MM.1S (cell line): ENCODE results near the gene DOCK4.

Experiments
- CTCF ChIP-seq: fragments of 300-600 bp; sonication (generic); IDR thresholded peaks from 2 replicates; pipeline ENCODE4 v1.5.1; 2016; ENCODE audit warnings: antibody characterized with exemption, low read length, mixed read lengths
- EZH2 ChIP-seq: fragments of 300-600 bp; sonication (generic); optimal IDR thresholded peaks from 2 replicates; pipeline ENCODE3; 2017; ENCODE audit warnings: low read depth, mild to moderate bottlenecking, antibody characterized with exemption, low read length, mixed read lengths
- EZH2phosphoT487 ChIP-seq: fragments of 300-600 bp; sonication (generic); IDR thresholded peaks from 2 replicates; pipeline ENCODE4 v1.6.1; 2018; ENCODE audit warnings: antibody characterized with exemption, low read length

GRCh38 chr7:111842491-111842890, 363.7 kb downstream of the DOCK4 start:
- TF ChIP-seq CTCF (no peak), EZH2phosphoT487 (no peak), EZH2 (no peak)
